ENCODE measurements around the gene HIGD2A. TPM values are rescaled to one million over a fixed set of nuclear protein-coding genes. Genes with fewer than 3 reads are reported as not detected.
"Not testable (repeated sequence)": the region's sequence is repeated elsewhere in the genome, so short reads cannot be mapped to it uniquely, and the experiment has no call there.

Gene HIGD2A
- total RNA-seq, 1 experiment from 2014 or later: 170 TPM

- H3K4me1 ChIP-seq: no peaks in the 10 kb centered on the region
- no peaks in the 10 kb centered on the region for H3K9me3 ChIP-seq (replicated peaks)
- H3K27ac ChIP-seq: no peak overlapping the region
- DNase-seq: no peak
- H3K36me3 ChIP-seq: peaks cover 10% of the 10 kb centered on the region; the same call in 1 of the 2 replicates
- H3K4me3 ChIP-seq: no peak overlapping the region
- H3K27me3 ChIP-seq: no peaks in the 10 kb centered on the region
Observed at GRCh38 chr5:176394881-176395675, 6.5 kb downstream of the HIGD2A start.

GRCh38 chr5:176396330-176396729, 7.8 kb downstream of the HIGD2A start:
- Histone ChIP-seq H3K27ac (no peak overlapping the region), H3K36me3 (no peaks in the 10 kb centered on the region)
- no peak for DNase-seq

GRCh38 chr5:176397736-176398420, 9.3 kb downstream of the HIGD2A start:
- Histone ChIP-seq H3K27me3 (no peaks in the 10 kb centered on the region), H3K9me3 (replicated peaks) (no peaks in the 10 kb centered on the region), H3K27ac (no peak overlapping the region), H3K4me1 (no peaks in the 10 kb centered on the region), H3K4me3 (no peak overlapping the region), H3K36me3 (no peaks in the 10 kb centered on the region)
- no peak for DNase-seq

More at GRCh38 chr5:176396330-176396729, 7.8 kb downstream of the HIGD2A start:
- no peaks in the 10 kb centered on the region for H3K9me3 ChIP-seq (replicated peaks)
- H3K4me1 ChIP-seq: no peaks in the 10 kb centered on the region
- H3K4me3 ChIP-seq: no peak overlapping the region
- H3K27me3 ChIP-seq: no peaks in the 10 kb centered on the region

- Histone ChIP-seq H3K4me1 (no peaks in the 10 kb centered on the region), H3K27me3 (no peaks in the 10 kb centered on the region), H3K27ac (no peak overlapping the region), H3K4me3 (no peak overlapping the region), H3K9me3 (replicated peaks) (no peaks in the 10 kb centered on the region), H3K36me3 (no peaks in the 10 kb centered on the region)
- DNase-seq: no peak
Observed at GRCh38 chr5:176400382-176401156, 12.0 kb downstream of the HIGD2A start.

- H3K9me3 ChIP-seq (replicated peaks): no peaks in the 10 kb centered on the region
- no peak overlapping the region for H3K27ac ChIP-seq
- no peak overlapping the region for H3K4me3 ChIP-seq
- no peaks in the 10 kb centered on the region for H3K4me1 ChIP-seq
- H3K27me3 ChIP-seq: no peaks in the 10 kb centered on the region
- H3K36me3 ChIP-seq: no peaks in the 10 kb centered on the region
- DNase-seq: no peak
Observed at GRCh38 chr5:176401281-176402205, 13.0 kb downstream of the HIGD2A start.

- no peak for DNase-seq
- Histone ChIP-seq H3K27me3 (no peaks in the 10 kb centered on the region), H3K4me3 (no peak overlapping the region), H3K36me3 (no peaks in the 10 kb centered on the region), H3K27ac (no peak overlapping the region), H3K9me3 (replicated peaks) (no peaks in the 10 kb centered on the region), H3K4me1 (no peaks in the 10 kb centered on the region)
Observed at GRCh38 chr5:176405656-176406435, 17.3 kb downstream of the HIGD2A start.

- no peaks in the 10 kb centered on the region for H3K9me3 ChIP-seq (replicated peaks)
- no peak for DNase-seq
- no peaks in the 10 kb centered on the region for H3K27me3 ChIP-seq
- H3K4me3 ChIP-seq: no peak overlapping the region
- H3K36me3 ChIP-seq: no peaks in the 10 kb centered on the region
- no peak overlapping the region for H3K27ac ChIP-seq
- no peaks in the 10 kb centered on the region for H3K4me1 ChIP-seq
Observed at GRCh38 chr5:176406436-176407052, 18.0 kb downstream of the HIGD2A start.

- Histone ChIP-seq H3K9me3 (replicated peaks) (no peaks in the 10 kb centered on the region), H3K27me3 (no peaks in the 10 kb centered on the region), H3K4me1 (no peaks in the 10 kb centered on the region), H3K36me3 (no peaks in the 10 kb centered on the region), H3K4me3 (no peak overlapping the region), H3K27ac (no peak overlapping the region)
- no peak for DNase-seq
Observed at GRCh38 chr5:176407456-176408251, 19.1 kb downstream of the HIGD2A start.

- H3K36me3 ChIP-seq; H3K9me3 ChIP-seq (replicated peaks); DNase-seq; H3K4me1 ChIP-seq; H3K4me3 ChIP-seq; H3K27me3 ChIP-seq; H3K27ac ChIP-seq: not testable (repeated sequence)
Observed at GRCh38 chr5:176408252-176408573, 19.7 kb downstream of the HIGD2A start.

- H3K4me1 ChIP-seq: no peaks in the 10 kb centered on the region
- no peak overlapping the region for H3K27ac ChIP-seq
- DNase-seq: no peak
- no peaks in the 10 kb centered on the region for H3K27me3 ChIP-seq
- no peaks in the 10 kb centered on the region for H3K9me3 ChIP-seq (replicated peaks)
- H3K36me3 ChIP-seq: no peaks in the 10 kb centered on the region
- H3K4me3 ChIP-seq: no peak overlapping the region
Observed at GRCh38 chr5:176408590-176408989, 20.0 kb downstream of the HIGD2A start.

GRCh38 chr5:176409765-176410164, 21.2 kb downstream of the HIGD2A start:
- H3K36me3 ChIP-seq: no peaks in the 10 kb centered on the region
- H3K4me3 ChIP-seq: no peak overlapping the region
- DNase-seq: no peak
- no peaks in the 10 kb centered on the region for H3K4me1 ChIP-seq
- H3K27ac ChIP-seq: no peak overlapping the region
- H3K9me3 ChIP-seq (replicated peaks): no peaks in the 10 kb centered on the region
- no peaks in the 10 kb centered on the region for H3K27me3 ChIP-seq

GRCh38 chr5:176410486-176411180, 22.1 kb downstream of the HIGD2A start:
- Histone ChIP-seq H3K27me3 (no peaks in the 10 kb centered on the region), H3K4me3 (no peak overlapping the region)

More at GRCh38 chr5:176410486-176411180, 22.1 kb downstream of the HIGD2A start:
- Histone ChIP-seq H3K36me3 (no peaks in the 10 kb centered on the region), H3K27ac (no peak overlapping the region), H3K9me3 (replicated peaks) (no peaks in the 10 kb centered on the region), H3K4me1 (no peaks in the 10 kb centered on the region)
- no peak for DNase-seq
